ENCODE measurements around the gene ABTB2. TPM values are rescaled to one million over a fixed set of nuclear protein-coding genes. Genes with fewer than 3 reads are reported as not detected.

ABTB2 gene
- total and polyA plus RNA-seq, 2 experiments from 2014 or later, result 2.6 to 12.1 TPM

DNA sequence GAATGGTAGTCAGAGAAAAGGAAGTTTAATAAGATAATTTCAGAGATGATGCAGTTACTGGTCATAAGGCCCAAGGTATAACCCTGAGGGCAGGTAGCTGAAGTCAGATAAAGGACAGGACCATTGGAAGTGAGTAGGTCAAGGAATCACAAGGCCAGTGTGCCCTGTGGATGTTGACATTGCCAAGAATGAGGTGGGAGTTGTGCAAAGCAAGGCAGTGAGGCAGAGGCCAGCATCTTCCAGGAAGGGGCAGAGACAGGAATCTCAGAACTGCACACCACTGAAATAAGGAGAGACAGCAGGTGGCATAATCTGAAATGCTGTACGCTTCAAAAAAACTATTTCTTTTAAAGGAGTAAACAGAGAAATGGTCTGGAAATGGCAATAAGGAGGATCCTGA lies 61.4 kb downstream of the ABTB2 start:
- H3K4me2 ChIP-seq, result no peak overlapping the region
- H3K4me1 ChIP-seq (ENCODE audit: insufficient read depth), result peaks cover 27% of the 10 kb centered on the region
- no peaks in the 10 kb centered on the region for H3F3A ChIP-seq (replicated peaks; ENCODE audit: low read depth)
- no peaks in the 10 kb centered on the region for H3K9me2 ChIP-seq (ENCODE audit: insufficient read depth)
- no peaks in the 10 kb centered on the region for H4K20me1 ChIP-seq (replicated peaks; ENCODE audit: insufficient read depth)
- no peak overlapping the region for H2AFZ ChIP-seq
- no peaks in the 10 kb centered on the region for H3K9me3 Mint-ChIP-seq
- H3K27me3 Mint-ChIP-seq (ENCODE audit: insufficient read depth, low read depth, poor library complexity), result peaks cover 1% of the 10 kb centered on the region
- ATAC-seq (no peak), DNase-seq (ENCODE audit: low spot score) (no peak)
- no peaks in the 10 kb centered on the region; the same call in 1 of the 2 replicates for H3K79me2 ChIP-seq (replicated peaks; ENCODE audit: insufficient read depth)
- H3K27ac ChIP-seq (ENCODE audit: low read depth), result no peak overlapping the region
- no peak overlapping the region for H3K27ac Mint-ChIP-seq
- no peak overlapping the region for H3K4me3 ChIP-seq
- H3K36me3 ChIP-seq (ENCODE audit: insufficient read depth), result no peaks in the 10 kb centered on the region
- no peak overlapping the region for H3K4me3 Mint-ChIP-seq
- no peaks in the 10 kb centered on the region for H3K36me3 Mint-ChIP-seq (ENCODE audit: low read depth)
- TF ChIP-seq, protein P1, sequence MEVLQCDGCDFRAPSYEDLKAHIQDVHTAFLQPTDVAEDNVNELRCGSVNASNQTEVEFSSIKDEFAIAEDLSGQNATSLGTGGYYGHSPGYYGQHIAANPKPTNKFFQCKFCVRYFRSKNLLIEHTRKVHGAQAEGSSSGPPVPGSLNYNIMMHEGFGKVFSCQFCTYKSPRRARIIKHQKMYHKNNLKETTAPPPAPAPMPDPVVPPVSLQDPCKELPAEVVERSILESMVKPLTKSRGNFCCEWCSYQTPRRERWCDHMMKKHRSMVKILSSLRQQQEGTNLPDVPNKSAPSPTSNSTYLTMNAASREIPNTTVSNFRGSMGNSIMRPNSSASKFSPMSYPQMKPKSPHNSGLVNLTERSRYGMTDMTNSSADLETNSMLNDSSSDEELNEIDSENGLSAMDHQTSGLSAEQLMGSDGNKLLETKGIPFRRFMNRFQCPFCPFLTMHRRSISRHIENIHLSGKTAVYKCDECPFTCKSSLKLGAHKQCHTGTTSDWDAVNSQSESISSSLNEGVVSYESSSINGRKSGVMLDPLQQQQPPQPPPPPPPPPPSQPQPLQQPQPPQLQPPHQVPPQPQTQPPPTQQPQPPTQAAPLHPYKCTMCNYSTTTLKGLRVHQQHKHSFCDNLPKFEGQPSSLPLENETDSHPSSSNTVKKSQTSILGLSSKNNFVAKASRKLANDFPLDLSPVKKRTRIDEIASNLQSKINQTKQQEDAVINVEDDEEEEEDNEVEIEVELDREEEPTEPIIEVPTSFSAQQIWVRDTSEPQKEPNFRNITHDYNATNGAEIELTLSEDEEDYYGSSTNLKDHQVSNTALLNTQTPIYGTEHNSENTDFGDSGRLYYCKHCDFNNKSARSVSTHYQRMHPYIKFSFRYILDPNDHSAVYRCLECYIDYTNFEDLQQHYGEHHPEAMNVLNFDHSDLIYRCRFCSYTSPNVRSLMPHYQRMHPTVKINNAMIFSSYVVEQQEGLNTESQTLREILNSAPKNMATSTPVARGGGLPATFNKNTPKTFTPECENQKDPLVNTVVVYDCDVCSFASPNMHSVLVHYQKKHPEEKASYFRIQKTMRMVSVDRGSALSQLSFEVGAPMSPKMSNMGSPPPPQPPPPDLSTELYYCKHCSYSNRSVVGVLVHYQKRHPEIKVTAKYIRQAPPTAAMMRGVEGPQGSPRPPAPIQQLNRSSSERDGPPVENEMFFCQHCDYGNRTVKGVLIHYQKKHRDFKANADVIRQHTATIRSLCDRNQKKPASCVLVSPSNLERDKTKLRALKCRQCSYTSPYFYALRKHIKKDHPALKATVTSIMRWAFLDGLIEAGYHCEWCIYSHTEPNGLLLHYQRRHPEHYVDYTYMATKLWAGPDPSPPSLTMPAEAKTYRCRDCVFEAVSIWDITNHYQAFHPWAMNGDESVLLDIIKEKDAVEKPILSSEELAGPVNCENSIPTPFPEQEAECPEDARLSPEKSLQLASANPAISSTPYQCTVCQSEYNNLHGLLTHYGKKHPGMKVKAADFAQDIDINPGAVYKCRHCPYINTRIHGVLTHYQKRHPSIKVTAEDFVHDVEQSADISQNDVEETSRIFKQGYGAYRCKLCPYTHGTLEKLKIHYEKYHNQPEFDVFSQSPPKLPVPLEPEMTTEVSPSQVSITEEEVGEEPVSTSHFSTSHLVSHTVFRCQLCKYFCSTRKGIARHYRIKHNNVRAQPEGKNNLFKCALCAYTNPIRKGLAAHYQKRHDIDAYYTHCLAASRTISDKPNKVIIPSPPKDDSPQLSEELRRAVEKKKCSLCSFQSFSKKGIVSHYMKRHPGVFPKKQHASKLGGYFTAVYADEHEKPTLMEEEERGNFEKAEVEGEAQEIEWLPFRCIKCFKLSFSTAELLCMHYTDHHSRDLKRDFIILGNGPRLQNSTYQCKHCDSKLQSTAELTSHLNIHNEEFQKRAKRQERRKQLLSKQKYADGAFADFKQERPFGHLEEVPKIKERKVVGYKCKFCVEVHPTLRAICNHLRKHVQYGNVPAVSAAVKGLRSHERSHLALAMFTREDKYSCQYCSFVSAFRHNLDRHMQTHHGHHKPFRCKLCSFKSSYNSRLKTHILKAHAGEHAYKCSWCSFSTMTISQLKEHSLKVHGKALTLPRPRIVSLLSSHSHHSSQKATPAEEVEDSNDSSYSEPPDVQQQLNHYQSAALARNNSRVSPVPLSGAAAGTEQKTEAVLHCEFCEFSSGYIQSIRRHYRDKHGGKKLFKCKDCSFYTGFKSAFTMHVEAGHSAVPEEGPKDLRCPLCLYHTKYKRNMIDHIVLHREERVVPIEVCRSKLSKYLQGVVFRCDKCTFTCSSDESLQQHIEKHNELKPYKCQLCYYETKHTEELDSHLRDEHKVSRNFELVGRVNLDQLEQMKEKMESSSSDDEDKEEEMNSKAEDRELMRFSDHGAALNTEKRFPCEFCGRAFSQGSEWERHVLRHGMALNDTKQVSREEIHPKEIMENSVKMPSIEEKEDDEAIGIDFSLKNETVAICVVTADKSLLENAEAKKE (CRISPR knock-in tag; IDR thresholded peaks at IDR 0.05), result no peak
- TF ChIP-seq STAT1 (IDR thresholded peaks at IDR 0.05; ENCODE audit: unreplicated experiment) (no peak), POLR2AphosphoS5 (IDR thresholded peaks at IDR 0.05; ENCODE audit: low read depth) (no peak), NANOG (IDR thresholded peaks at IDR 0.05; ENCODE audit: borderline replicate concordance) (no peak), JUNB (IDR thresholded peaks at IDR 0.05; ENCODE audit: unreplicated experiment) (no peak)
- TF ChIP-seq, protein P2, sequence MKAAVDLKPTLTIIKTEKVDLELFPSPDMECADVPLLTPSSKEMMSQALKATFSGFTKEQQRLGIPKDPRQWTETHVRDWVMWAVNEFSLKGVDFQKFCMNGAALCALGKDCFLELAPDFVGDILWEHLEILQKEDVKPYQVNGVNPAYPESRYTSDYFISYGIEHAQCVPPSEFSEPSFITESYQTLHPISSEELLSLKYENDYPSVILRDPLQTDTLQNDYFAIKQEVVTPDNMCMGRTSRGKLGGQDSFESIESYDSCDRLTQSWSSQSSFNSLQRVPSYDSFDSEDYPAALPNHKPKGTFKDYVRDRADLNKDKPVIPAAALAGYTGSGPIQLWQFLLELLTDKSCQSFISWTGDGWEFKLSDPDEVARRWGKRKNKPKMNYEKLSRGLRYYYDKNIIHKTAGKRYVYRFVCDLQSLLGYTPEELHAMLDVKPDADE (IDR thresholded peaks at IDR 0.05), result no peak
- no peaks in the 10 kb centered on the region for H3K27me3 ChIP-seq (ENCODE audit: insufficient read depth)
- H3K4me1 Mint-ChIP-seq, result peaks cover 29% of the 10 kb centered on the region

Measured in GM23338 (cell line).